Measurements from ENCODE around the gene TTC33.

Gene TTC33

GRCh38 chr5:40720069-40720468 lies 35.7 kb downstream of the TTC33 start:
- TF ChIP-seq POLR2AphosphoS5 (IDR thresholded peaks at IDR 0.05; ENCODE audit: low read depth, low read length), result no peak
- TF ChIP-seq SIN3A (IDR thresholded peaks at IDR 0.05; ENCODE audit: borderline replicate concordance, insufficient read depth, low read length), result no peak
- TF ChIP-seq REST (IDR thresholded peaks at IDR 0.05; ENCODE audit: insufficient read depth in 1 of 2, low read depth in 2 of 2, low read length in 2 of 2), result no peak
- no peak for TF ChIP-seq FOXP2 (optimal IDR thresholded peaks at IDR 0.05; ENCODE audit: borderline replicate concordance, extremely low read depth, extremely low read length, insufficient read depth)
- TF ChIP-seq TAF1 (IDR thresholded peaks at IDR 0.05; ENCODE audit: borderline replicate concordance, insufficient read depth, low read length), result no peak

GRCh38 chr5:40717281-40717680 lies 38.5 kb downstream of the TTC33 start:
- TF ChIP-seq REST (IDR thresholded peaks at IDR 0.05; ENCODE audit: insufficient read depth in 1 of 2, low read depth in 2 of 2, low read length in 2 of 2), result no peak
- TF ChIP-seq TAF1 (IDR thresholded peaks at IDR 0.05; ENCODE audit: borderline replicate concordance, insufficient read depth, low read length), result no peak
- no peak for TF ChIP-seq SIN3A (IDR thresholded peaks at IDR 0.05; ENCODE audit: borderline replicate concordance, insufficient read depth, low read length)
- no peak for TF ChIP-seq POLR2AphosphoS5 (IDR thresholded peaks at IDR 0.05; ENCODE audit: low read depth, low read length)
- no peak for TF ChIP-seq FOXP2 (optimal IDR thresholded peaks at IDR 0.05; ENCODE audit: borderline replicate concordance, extremely low read depth, extremely low read length, insufficient read depth)

- no peak for TF ChIP-seq POLR2AphosphoS5 (IDR thresholded peaks at IDR 0.05; ENCODE audit: low read depth, low read length)
- no peak for TF ChIP-seq FOXP2 (optimal IDR thresholded peaks at IDR 0.05; ENCODE audit: borderline replicate concordance, extremely low read depth, extremely low read length, insufficient read depth)
These were observed 39.2 kb downstream of the TTC33 start for GRCh38 chr5:40716590-40716989.

- TF ChIP-seq TAF1 (IDR thresholded peaks at IDR 0.05; ENCODE audit: borderline replicate concordance, insufficient read depth, low read length) (no peak), FOXP2 (optimal IDR thresholded peaks at IDR 0.05; ENCODE audit: borderline replicate concordance, extremely low read depth, extremely low read length, insufficient read depth) (no peak), REST (IDR thresholded peaks at IDR 0.05; ENCODE audit: insufficient read depth in 1 of 2, low read depth in 2 of 2, low read length in 2 of 2) (no peak), POLR2AphosphoS5 (IDR thresholded peaks at IDR 0.05; ENCODE audit: low read depth, low read length) (no peak), SIN3A (IDR thresholded peaks at IDR 0.05; ENCODE audit: borderline replicate concordance, insufficient read depth, low read length) (no peak)
These were observed 39.8 kb downstream of the TTC33 start for GRCh38 chr5:40716000-40716399.

GRCh38 chr5:40714001-40714400 lies 41.8 kb downstream of the TTC33 start:
- TF ChIP-seq FOXP2 (optimal IDR thresholded peaks at IDR 0.05; ENCODE audit: borderline replicate concordance, extremely low read depth, extremely low read length, insufficient read depth), result no peak
- no peak for TF ChIP-seq TAF1 (IDR thresholded peaks at IDR 0.05; ENCODE audit: borderline replicate concordance, insufficient read depth, low read length)
- no peak for TF ChIP-seq REST (IDR thresholded peaks at IDR 0.05; ENCODE audit: insufficient read depth in 1 of 2, low read depth in 2 of 2, low read length in 2 of 2)
- no peak for TF ChIP-seq SIN3A (IDR thresholded peaks at IDR 0.05; ENCODE audit: borderline replicate concordance, insufficient read depth, low read length)
- TF ChIP-seq POLR2AphosphoS5 (IDR thresholded peaks at IDR 0.05; ENCODE audit: low read depth, low read length), result no peak
